Right atrium auricular region (tissue), 2 donors: Measurements from ENCODE around the gene EIF5AL1. TPM values are rescaled to one million over a fixed set of nuclear protein-coding genes. Genes with fewer than 3 reads are reported as not detected.
"Not testable (repeated sequence)": the region's sequence is repeated elsewhere in the genome, so short reads cannot be mapped to it uniquely, and the experiment has no call there.

ENCODE experiments used
- DNase-seq: peaks from one replicate; pipeline ENCODE4 v3.0.0-alpha.2; 2019; ENCODE audit warnings: low spot score
- H3K27ac ChIP-seq, 2 donors: fragments of 200-600 bp; sonication (generic); 1 replicate in 1 of 2; 2 replicates in 1 of 2; pipeline ENCODE4 v1.5.1; 2016 to 2019
- H3K27me3 ChIP-seq, 2 donors: fragments of 200-600 bp; sonication (generic); one replicate each; pipeline versions ENCODE4 v1.5.1 to v1.6.0; 2017 to 2019
- H3K36me3 ChIP-seq: fragments of 200-600 bp; sonication (generic); one replicate; pipeline ENCODE4 v1.5.1; 2016
- H3K4me1 ChIP-seq, 2 donors: fragments of 200-600 bp; sonication (generic); one replicate each; pipeline versions ENCODE4 v1.5.1 to v1.6.0; 2017 to 2019
- H3K4me3 ChIP-seq, 2 donors: fragments of 200-600 bp; sonication (generic); 1 replicate in 1 of 2; 2 replicates in 1 of 2; pipeline ENCODE4 v1.5.1; 2017 to 2019; ENCODE audit warnings: mild to moderate bottlenecking in 1 of 2, moderate library complexity in 1 of 2
- H3K9me3 ChIP-seq, 2 donors: fragments of 200-600 bp; sonication (generic); one replicate each; pipeline ENCODE4 v1.5.1; 2019
- total RNA-seq, 2 donors: library from RNA; depleted of rRNA; stranded (reverse); fragments of >200 nt; gene quantifications; one replicate each; pipeline ENCODE4 v1.1.0, GENCODE V29; 2016
- TF ChIP-seq, protein P1 (sequence below), 2 donors: fragments of 200-600 bp; sonication (generic); IDR thresholded peaks; one replicate each; pipeline ENCODE4 v1.5.1; 2019; ENCODE audit warnings: antibody characterized with exemption in 2 of 2

The EIF5AL1 gene
- total RNA-seq, 2 donors from 2014 or later, result 0.08 TPM; not detected in 1

DNA sequence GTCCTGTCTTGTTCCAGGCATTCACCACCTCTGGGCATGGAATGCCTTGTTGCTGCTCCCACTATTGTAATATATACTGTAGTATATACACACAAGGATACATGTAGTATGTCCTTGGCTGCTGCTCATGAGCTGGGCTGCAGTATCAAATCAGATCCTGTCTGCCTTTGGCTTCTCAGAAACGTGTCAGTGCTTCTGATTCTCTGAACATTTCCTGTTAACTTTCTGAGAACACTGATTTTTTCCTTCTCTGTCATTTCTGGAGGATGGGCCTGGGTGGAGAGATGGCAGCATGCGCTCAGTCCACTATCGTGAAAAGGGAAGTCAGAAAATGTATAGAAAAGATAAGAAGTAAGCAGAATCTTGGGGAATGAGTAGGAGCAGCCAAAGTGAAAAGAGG, 35.6 kb downstream of the EIF5AL1 start:
- Histone ChIP-seq H3K27ac (no peak overlapping the region), H3K27me3 (no peaks in the 10 kb centered on the region), H3K4me3 (no peak overlapping the region), H3K36me3 (no peaks in the 10 kb centered on the region), H3K4me1 (no peaks in the 10 kb centered on the region), H3K9me3 (no peaks in the 10 kb centered on the region)
- DNase-seq, result no peak
- TF ChIP-seq, protein P1, sequence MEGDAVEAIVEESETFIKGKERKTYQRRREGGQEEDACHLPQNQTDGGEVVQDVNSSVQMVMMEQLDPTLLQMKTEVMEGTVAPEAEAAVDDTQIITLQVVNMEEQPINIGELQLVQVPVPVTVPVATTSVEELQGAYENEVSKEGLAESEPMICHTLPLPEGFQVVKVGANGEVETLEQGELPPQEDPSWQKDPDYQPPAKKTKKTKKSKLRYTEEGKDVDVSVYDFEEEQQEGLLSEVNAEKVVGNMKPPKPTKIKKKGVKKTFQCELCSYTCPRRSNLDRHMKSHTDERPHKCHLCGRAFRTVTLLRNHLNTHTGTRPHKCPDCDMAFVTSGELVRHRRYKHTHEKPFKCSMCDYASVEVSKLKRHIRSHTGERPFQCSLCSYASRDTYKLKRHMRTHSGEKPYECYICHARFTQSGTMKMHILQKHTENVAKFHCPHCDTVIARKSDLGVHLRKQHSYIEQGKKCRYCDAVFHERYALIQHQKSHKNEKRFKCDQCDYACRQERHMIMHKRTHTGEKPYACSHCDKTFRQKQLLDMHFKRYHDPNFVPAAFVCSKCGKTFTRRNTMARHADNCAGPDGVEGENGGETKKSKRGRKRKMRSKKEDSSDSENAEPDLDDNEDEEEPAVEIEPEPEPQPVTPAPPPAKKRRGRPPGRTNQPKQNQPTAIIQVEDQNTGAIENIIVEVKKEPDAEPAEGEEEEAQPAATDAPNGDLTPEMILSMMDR (IDR thresholded peaks at IDR 0.05), result no peak

DNA sequence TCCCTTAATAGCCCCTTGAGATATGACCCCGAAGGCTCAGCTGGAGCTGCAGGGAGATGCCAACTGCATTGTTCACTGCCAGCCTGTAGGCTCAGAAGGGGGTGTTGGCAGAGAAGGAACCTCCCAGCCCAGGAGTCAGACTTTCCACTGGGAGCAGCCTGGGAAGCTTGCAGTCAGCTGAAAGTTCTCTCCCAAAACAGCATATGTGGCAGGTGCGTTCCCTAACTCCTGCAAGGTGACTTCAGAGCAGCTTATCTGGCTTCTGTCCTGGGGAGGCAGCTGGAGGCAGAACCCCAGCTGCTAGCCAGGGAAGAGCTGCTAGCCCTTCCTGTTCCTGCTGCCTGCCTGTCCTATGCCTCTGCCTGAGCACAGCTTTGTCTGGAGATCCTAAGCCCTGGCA, 39.8 kb downstream of the EIF5AL1 start:
- DNase-seq, result no peak
- H3K4me3 ChIP-seq, result no peak overlapping the region
- no peaks in the 10 kb centered on the region for H3K36me3 ChIP-seq
- no peaks in the 10 kb centered on the region for H3K9me3 ChIP-seq
- TF ChIP-seq, protein P1 (IDR thresholded peaks at IDR 0.05), result no peak
- H3K4me1 ChIP-seq, result no peaks in the 10 kb centered on the region
- no peak overlapping the region for H3K27ac ChIP-seq
- H3K27me3 ChIP-seq, result no peaks in the 10 kb centered on the region

DNA sequence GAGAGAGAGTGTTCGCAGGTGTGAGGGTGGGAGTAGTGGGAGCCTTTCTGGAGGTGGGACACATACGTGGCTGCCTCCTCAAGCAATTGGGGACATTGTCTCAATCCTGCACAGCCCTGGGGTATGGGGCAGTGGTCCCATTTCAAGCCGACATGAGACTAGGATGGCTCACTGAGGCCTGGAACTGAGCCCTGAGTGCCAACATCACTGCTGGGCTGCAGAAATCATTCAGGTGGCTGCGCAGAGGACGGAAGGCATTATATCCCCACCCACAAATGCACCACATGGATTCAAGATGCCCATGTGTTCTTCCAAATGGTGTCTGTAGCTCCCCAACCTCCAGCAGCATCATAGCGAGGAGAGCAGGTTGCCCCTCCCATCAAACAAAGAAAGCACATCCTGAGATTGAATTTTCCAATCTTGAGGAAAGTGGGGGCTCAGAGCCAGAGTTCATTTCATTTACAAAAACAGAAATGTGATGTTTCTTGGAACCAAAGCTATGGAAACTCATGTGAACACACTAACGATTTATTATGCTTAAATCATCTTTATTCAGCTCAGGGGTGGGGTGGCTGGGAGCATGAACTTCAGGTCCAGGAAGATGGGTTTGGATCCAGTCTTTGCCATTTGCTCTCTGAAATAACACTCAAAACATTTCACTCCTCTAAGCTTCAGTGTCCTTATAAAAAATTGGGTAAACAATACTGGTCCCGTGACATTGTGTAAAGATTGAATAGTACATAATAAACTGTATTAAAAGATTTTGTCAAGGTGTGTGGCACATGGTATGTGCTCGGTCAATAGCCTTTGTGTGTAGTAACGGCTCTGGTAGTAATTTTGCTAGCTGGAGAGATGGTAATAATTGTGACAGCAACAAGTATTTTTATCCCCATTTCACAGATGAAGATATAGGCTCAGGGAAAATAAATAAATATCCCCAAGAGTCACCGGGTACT, 43.3 kb downstream of the EIF5AL1 start:
- Histone ChIP-seq H3K4me3 (no peak overlapping the region), H3K9me3 (no peaks in the 10 kb centered on the region), H3K36me3 (no peaks in the 10 kb centered on the region), H3K27me3 (no peaks in the 10 kb centered on the region), H3K27ac (no peak overlapping the region), H3K4me1 (no peaks in the 10 kb centered on the region)
- TF ChIP-seq, protein P1 (IDR thresholded peaks at IDR 0.05), result no peak
- no peak for DNase-seq

DNA sequence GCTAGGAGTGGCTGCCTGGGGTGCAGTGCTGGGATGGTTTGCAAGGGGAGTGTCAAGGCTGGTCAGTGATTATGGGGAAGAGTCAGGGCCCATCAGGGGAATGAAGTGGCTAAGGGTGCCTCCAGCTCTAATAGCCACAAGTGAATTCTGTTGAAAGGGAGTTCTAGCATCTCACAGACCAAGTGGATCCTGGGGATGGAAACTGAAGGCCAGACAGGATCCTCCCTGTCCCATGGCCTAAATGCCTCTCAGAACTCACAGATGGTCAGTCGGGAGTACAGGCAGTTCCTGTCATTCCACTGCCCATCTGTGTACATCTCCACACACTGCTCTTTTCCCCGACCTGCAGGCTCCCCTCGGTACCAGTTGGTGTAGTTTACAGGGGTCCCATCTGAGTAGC, 44.6 kb downstream of the EIF5AL1 start:
- H3K27me3 ChIP-seq, DNase-seq, H3K4me3 ChIP-seq, H3K36me3 ChIP-seq, H3K27ac ChIP-seq, H3K9me3 ChIP-seq, H3K4me1 ChIP-seq: not testable (repeated sequence)

DNA sequence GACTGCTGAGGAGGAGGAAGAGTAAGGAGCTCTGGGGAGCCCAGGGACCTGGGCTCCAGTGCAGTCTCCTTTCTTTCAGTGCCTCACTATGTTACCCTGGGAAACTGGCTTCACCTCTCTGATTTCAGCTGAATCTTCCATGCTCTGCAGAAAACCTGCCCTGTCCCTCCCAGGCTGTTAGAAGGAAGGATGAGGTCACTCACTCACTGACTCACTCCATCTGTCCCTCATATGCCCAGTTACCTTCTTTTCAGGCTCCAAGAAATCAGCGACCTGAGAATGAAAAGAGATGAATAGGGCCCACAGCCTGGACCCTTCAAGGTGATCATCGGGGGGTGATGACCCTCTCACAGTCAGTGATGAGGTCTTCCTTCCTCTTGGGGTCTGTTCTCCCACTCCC, 47.4 kb downstream of the EIF5AL1 start:
- TF ChIP-seq, protein P1 (IDR thresholded peaks at IDR 0.05), result no peak
- no peaks in the 10 kb centered on the region for H3K27me3 ChIP-seq
- H3K27ac ChIP-seq, result no peak overlapping the region
- no peak for DNase-seq
- no peaks in the 10 kb centered on the region for H3K9me3 ChIP-seq
- H3K4me3 ChIP-seq, result no peak overlapping the region
- no peaks in the 10 kb centered on the region for H3K36me3 ChIP-seq
- H3K4me1 ChIP-seq, result no peaks in the 10 kb centered on the region

DNA sequence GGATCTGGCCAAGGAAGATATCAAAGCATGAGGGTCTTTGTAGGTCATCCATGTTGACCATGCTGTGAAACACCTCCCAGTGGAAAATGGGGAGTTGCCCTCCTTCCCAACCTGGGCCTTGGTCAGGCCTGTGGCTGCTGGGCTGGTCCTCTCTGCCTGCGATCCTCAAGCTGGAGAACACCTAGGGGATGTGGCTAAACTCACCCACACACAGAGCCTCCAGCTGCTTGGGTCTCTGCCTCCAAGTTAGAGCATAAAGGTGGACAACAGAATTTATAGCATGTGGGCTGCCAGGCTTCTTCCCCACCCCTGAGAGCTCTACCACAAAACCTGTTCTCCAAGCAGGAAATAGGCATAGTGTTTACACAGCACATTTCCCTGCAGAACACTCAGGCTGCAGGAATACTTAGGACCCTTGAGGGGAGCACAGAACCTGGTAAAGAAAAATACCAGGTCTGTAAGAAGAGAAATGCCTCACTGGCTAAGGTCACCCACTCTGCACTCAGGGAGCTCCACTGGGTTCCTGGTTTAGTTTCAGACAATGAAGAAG, 47.9 kb downstream of the EIF5AL1 start, which contains the start of gene SFTPA2:
Gene SFTPA2, minus strand, starts transcription at position 248 of the 550 bp plus-strand sequence. CDS start 924 bp downstream, outside the sequence.
- no peaks in the 10 kb centered on the region for H3K4me1 ChIP-seq
- H3K27me3 ChIP-seq, result no peaks in the 10 kb centered on the region
- no peak within 1 kb of the TSS for H3K4me3 ChIP-seq
- H3K27ac ChIP-seq, result no peak within 1 kb of the TSS
- TF ChIP-seq, protein P1 (IDR thresholded peaks at IDR 0.05), result no peak
- no peaks in the 10 kb centered on the region for H3K9me3 ChIP-seq
- no peak for DNase-seq
- no peaks in the 10 kb centered on the region for H3K36me3 ChIP-seq
